RPMI7951 (cell line): ENCODE results near the gene GLT1D1. TPM values are rescaled to one million over a fixed set of nuclear protein-coding genes. Genes with fewer than 3 reads are reported as not detected.
"Not testable (repeated sequence)": the region's sequence is repeated elsewhere in the genome, so short reads cannot be mapped to it uniquely, and the experiment has no call there.

ENCODE experiments used
- DNase-seq: peaks from one replicate; pipeline ENCODE4 v3.0.0-alpha.2; 2012; ENCODE audit warnings: low read depth
- total RNA-seq: library from RNA; depleted of rRNA; stranded (reverse); fragments of >200 nt; shearing (Covaris generic); gene quantifications from 2 replicates; pipeline ENCODE4 v1.2.3, GENCODE V29; 2014; rRNA removed

GLT1D1 gene
- not detected in 2 replicates for total RNA-seq

DNA sequence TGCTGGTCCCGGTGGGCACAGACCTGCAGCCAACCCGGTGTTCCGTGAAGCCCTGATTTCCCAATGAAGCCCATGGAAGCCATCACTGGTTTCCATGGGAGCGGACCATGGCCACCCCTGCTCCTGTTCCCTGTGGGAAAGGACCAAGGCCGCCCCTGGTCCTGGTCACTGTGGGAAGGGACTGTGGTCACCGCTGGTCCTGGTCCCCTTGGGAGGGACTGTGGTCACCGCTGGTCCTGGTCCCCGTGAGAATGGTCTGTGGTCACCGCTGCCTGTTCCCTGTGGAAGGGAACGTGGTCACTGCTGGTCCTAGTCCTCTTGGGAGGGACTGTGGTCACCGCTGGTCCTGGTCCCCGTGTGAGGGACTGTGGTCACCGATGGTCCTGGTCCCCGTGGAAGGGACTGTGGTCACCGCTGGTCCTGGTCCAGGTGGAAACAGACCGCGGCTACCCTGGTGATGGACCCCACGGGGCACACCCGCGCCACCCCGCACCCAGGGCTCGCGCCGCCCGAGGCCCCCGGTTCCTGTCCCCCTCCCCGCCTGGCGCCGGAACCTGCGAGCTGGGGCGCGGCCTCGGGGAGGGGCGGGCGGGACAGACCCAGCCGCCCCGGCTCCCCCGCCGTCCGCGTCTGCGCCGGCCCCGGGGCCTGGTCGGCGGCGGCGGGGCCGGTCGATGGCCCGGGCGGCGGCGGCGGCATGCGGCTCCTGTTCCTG, at the start of gene GLT1D1:
Gene GLT1D1 (plus strand): TSS at position 594 of the 715 bp plus-strand sequence. CDS start 104 bp downstream, at position 698.
- no peak for DNase-seq

DNA sequence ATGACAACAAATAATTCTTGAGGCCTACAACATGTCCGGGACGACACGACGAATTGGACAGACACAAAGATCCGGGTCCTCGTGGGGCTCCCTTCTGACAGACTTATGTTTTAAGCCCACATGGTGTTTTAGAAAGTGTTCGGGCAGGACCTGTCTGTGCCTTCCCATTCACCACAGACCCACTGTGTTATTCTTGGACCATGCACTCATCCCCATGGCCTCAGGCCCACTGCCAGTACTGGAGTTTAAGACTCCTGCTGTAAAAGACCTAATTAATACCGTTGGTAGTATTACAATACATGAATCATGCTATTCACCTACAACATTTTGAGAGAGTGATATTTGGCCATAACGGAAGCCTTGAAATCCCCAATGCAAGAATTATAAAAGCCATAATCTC, 49.5 kb upstream of the GLT1D1 start:
- DNase-seq: no peak

DNA sequence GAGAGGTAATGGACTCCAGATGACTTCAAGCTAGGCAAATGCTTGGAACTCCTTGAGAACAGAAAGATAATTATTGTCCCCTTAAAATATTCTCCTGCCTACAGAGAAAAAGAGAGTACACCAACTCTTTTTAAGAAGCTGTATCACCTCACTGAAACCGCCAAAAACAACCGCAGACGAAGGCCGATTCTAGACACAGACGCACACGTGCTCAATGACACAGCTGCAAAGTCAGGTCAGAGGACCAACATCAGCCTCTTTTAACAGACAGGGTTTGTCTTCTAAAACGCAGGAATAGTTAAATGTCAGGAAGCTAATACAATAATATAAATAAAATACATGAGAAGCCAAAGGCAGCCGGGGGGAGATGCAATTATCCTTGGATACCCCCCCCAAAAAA, 48.5 kb upstream of the GLT1D1 start:
- no peak for DNase-seq

DNA sequence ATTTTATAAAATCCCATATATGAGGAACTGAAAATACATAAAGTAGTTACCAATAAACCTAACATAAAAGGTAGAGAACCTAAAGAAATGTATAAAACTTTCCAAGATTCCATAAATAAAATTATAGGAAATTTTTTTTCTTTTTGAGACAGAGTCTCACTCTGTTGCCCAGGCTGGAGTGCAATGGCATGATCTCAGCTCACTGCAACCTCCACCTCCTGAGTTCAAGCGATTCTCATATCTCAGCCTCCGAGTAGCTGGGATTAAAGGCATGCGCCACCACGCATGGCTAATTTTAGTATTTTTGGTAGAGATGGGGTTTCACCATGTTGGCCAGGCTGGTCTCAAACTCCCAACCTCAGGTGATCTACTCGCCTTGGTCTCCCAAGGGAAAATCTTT, 47.9 kb upstream of the GLT1D1 start:
- DNase-seq: not testable (repeated sequence)

DNA sequence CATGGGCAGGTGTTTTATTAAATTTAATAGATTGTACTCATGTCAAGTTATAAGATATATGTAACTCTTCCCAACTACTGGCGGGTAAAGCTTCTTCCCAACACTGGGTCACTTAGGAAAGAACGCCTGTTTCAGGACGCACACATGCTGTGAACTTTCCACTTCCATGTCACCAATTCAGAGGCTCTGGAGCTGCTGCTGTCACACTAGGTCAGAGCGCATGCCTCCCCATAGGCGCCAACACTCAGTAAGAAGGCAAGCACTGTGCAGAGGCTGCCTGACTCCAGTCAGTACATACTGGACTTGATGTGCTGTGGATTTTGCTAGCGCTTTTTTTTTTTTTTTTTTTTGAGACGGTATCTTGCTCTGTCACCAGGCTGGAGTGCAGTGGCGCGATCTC, 46.7 kb upstream of the GLT1D1 start:
- DNase-seq: no peak

DNA sequence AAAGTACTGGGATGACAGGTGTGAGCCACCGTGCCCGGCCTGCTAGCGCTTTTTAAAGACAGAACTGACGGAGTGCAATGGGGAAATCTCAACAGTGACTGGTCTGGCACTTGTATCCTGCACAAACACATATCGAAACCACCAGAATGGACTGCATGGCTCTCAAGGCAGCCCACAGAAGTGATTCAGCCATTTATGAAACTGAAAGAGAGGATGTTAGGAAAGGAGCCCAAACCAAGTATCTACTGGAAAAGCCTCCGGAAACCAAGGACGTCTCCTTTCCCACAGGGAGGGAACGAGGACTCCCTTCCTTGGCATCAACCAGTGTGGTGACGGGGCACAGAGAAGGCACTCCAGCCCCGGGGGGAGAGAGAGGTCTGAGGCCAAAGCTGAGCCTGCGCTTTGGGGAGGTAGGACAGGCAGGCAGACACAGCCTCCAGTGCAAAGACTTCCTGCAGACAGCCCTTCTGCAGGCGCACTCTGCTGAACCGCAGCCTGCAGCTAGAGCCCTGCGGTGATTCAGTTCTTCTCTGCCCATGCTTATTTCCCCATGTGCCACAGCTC, 46.0 kb upstream of the GLT1D1 start:
- peak; percentile 97 for DNase-seq

DNA sequence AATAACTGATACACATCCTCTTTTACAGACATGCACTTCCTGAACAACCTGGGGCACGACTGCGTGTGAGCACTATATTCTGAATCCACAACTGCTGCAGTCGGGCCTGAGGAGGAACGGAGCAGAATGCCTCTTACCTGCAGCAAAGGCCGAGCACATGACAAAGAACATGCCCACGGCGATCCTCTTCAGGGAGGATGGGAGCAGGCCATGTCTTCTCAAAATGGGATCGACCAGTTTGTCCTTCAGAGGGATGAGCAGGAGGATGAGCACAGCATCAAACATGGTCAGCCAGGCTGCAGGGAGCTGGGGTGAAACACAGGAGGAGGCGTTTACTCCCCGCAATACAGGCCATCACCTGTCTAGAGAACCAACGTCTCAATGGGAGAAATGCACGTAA, 44.6 kb upstream of the GLT1D1 start:
- no peak for DNase-seq

DNA sequence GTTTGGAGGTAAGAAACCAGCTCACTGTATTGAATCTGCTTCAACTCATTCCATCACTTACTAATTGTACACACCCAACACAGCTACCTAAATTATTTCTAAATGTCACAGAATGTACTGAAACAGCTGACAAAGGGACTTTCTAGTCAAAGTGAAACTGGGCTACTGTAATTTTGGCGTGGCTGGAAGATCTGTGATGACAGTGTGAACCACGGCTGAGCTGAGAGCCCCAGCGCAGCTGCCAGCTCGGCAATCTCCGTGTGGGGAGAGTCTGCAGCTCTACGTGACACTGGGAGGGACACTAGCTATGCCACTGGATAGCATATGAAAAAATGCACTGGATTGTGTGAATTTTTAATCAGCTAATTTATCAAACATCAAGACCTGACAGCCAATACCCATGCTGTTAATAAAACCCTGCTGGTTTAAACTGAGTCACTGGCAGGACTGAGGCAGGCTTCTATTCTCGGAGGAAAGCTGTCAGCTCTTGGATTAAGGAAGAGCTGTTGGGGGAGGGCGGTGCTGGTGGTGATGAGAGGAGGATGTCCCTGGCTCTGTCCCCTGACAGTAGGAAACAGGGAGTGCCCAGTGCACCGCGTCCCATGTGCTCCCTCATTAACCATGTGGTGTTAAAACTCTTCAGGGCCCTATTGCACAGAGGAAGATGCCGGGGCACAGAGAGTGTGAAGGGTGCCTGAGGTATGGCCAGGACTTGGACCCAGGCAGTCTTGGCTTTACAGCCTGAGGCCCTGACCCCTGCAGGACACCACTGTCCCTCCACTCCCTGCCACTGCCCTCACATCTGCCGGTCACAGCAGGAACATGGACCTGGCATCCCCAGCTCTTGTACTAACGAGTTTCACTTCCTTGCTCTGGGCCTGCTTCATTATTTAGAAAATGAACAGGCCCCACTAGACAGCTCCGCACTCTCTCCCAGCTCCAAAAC, 42.8 kb upstream of the GLT1D1 start:
- no peak for DNase-seq

DNA sequence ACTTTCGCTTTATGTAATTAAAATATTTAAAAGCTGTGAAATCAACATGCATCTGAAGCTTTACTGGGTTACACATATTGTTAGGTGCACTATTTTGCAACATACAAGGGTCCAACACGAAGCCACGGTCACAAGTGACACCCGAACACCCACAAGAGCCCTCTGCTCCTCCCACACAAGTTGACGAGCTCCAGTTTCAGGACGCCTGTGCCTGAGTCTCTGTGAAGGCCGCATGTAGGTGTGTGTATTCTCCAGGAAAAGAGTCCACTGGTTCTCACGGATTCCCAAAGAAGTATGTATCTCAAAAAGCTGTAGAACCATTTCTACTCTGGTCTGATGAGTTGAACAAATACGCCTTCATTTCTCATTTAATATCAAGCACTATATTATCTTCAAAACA, 41.5 kb upstream of the GLT1D1 start:
- DNase-seq: no peak

DNA sequence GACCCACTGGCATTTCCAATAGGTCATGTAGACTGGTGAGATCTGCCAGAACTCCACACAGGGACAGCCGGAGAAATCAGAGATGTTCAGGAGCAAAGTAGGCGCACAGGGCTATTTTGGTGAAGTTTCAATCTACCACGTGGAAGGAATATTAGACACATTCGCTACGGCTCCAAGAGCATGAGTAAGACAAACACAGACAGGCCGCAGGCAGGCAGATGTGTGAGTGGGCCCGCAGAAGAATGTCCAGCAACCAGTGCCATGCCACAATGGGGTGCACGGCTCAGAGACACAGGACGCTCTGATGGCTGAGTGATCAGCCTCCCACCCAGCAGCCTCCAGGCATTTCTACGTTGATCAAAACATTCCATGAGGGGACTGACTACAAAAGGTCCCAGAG, 39.9 kb upstream of the GLT1D1 start:
- DNase-seq: peak; percentile 93

DNA sequence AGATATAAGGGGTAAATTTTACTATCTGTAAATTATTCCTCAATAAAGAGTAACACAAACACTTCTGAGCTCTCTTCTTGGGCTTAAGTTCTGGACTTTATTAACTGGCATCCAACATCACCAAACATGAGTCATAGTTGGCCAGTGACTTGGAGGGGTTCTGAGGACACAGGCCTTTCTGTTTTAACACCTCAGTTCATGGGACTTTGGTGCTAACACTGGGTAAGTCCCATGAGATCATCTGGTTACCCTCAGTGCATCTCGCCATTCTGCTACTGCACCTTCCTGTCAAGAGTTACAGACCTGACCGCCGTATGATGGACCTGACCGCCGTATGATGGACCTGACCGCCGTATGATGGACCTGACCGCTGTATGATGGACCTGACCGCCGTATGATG, 39.4 kb upstream of the GLT1D1 start:
- peak; percentile 77 for DNase-seq

DNA sequence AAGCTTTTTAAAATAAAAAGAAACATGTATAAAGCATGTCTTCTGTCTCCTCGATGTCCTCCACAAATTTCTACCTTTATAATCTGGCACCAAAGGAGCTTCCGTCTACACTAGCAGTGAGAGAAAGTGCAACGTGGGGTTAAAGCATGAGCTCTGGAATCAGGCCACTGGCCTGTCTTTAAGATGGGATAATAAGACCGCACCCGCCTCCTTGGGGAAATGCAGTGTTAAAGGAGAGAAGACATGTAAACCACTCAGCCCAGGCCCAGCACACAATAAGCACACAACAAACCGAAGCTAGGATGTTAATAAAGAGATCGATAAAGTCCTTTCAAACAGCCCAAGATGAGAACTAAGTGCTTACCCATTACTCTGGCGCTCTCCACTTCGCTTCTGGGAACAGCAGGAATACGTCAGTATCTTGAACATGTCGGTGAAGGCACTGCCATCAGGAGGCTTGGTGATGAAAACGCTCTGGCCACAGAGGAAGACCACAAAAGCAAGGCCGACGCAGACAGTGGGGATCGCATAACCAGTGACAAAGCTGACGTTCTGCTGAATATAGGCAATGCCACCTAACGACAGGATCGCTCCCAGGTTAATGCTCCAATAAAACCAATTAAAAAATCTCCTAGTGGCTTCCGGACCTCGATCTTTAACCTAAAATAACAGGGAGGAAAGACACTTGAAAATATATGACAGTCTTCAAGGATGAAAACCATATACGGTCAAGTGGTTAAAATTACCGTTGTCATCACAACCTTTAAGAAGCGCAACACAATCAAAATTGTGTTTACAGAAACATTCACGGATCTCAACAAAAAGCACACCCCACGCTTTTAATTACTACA, 38.6 kb upstream of the GLT1D1 start:
- no peak for DNase-seq

DNA sequence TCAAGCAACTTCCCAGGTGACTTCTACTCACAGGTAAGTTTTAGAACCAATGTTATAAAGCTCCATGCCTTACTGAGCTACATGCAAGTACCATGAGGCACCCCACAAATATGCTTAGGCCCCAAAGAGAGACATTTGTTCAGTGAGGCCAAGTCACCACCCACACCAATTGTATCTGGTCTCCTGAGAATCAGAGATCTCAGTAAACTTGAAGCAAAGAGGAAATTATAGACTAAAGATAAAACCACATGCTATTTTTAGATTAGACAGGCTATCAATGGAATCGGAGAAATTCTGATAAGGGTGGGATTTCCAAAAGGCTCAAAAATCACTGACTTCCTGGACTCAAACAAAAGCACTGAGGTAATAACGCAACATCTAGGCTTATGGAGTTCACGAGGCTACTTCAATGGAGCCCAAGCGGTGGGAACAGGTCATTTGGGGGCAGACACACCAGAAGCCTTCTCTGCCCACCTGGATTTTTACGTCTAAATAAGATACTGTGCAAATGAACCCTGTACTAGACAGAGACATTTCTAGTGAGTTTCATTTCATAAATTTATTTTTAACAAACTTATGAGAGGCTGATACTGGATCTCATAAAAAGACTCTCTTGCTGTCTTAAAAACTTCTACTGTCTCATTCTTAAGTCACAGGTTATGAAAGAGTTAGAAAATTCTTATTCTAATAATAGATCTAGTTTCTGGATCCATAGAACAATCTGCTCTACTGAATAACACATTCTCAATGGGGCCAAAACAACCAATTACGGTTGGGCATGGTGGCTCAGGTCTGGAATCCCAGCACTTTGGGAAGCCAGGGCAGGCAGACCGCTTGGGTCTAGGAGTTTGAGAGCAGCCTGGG, 37.3 kb upstream of the GLT1D1 start:
- DNase-seq: no peak

DNA sequence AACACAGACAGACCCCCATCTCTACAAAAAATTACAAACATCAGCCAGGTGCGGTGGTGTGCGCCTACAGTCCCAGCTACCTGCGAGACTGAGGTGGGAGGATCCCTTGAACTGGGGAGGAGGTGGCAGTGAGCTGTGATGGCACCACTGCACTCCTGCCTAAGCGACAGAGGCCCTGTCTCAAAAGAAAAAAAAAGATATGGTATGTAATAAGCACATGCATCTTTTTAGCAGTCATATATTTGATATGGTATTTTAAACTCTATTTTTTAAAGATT, 36.7 kb upstream of the GLT1D1 start:
- no peak for DNase-seq

DNA sequence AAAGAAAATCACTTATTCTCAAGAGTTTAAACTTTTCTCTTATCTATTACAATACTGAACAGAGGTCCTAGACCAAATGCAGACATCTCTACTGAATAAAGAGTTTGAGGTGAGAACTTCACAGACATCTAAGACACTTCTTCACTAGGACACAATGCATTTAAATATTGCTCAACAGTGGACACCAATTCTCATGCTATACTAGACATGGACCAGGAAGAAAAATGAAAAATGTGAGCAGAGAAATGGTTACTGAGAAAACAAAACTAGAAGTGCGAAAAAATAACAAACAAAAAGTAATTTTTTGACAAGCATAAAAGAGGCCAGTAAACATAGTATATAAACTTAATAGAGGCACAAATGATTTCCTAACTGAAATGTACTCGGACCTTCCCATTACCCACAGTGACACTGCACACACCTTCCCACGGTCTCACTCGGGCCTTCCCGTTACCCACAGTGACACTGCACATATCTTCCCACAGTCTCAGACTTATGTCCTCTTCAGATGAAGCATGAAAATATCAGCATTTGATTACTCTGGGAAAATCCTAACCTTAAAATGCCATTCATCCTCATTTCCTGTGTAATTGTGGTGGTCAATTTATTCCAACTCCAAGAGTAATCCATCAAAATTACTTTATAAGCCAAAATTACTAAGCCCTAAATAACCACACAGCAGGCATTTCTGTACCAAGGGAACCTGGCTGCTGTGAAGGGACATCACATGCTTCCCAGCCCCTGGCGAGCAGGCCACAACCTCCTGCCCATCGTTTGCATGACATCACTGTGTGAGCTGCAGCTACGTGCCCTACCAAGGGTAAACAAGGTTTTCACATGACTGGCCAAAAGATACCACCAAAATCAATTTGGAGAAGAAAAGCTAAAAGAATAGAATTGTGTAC, 35.9 kb upstream of the GLT1D1 start:
- DNase-seq: peak; percentile 63

DNA sequence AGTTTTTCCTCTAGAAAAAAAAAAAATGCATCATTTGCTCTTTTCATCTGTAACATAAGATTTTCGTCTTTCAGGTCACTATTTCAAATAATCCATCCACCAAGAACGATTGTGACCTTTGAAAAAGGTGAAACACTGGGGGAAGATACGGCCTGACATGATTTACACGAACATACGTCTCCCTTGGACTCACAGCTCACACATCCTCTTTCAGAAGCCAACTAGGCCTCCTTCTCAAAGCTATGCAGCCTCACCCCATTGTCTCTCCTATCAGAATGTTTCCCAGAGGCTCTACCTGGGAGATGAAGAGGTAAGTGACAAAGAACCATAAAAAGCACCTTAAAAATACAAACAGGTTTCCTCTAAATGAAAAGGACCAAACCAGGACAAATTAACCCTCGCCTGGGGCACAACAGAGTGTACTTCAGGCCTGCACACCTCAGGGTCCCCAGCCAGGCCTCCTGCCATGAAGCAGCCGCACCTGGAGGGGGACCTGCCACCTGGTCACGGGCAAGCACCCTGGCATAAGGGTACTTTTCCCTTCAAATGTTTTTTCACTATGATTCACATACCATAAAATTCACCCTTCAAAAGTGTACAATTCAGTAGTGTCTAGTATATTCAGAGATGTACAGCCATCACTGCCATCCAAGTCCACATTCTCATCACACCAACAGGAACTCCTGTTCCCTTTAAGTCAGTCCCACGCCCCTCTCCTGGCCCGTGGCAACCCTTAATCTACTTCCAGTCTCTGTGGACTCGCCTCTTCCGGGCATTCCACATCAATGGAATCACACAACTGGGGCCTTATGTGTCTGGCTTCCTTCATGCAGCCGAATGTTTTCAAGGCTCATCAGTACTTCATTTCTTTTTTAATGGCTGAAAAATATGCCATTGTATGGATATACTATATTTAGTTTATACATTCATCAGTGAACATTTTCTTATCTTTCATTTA, 34.9 kb upstream of the GLT1D1 start:
- DNase-seq: peak; percentile 64

DNA sequence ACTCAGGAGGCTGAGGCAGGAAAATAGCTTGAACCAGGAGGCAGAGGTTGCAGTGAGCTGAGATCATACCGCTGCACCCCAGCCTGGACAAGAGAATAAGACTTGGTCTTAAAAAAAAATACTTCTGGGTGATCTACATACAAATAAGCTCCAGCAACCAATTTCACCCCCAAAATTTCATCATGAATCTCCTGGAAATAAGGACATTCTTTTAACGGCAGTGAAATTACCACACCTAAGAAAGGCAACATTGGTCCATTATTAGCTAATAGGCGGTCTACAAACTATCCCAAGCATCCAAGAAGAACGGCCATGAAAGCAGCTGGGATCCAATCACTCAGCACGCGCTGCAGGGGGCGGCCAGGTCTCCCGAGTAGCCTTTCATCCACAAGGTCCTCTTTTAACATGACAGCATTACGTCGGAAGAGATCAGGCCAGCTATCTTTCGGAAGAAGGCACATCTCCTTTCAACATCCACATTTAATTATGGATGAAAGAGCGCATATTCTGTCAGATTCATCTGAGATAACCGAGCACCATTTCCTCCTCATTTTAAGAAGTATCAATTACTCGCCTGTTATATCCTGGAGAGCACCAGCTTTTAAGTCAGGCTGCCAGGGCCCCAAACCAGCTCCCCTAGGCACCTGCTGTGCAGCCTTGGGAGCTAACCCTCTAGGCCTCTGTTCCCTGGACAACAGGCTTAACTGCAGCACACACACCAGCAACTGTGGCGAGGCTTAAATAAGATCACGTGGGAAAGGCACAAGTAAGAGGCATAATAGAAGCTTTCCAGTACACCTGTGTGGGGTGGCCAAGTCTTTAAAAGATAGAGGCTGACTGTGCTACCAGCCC, 33.8 kb upstream of the GLT1D1 start:
- no peak for DNase-seq

DNA sequence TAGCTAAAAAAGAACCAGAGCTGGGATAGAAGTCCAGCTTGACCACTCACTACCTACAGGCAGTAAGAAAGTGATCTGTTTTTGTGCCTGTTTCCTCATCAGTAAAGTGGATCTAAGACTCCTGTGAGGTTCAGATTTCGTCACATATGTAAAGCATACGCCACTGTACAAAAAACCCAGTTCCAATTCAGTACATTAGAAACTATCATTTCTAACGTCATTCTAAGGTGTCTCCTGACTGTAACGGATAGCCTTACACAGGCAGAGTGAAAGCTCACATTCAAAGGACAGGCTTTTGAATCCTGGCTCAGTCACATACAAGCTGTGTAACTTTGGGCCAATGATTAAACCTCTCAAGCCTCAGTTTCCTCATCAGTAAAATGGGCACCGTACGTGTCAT, 33.0 kb upstream of the GLT1D1 start:
- no peak for DNase-seq
